ENCODE measurements around the gene BARX2.

GRCh38 chr11:129484068-129484467 lies 108.4 kb downstream of the BARX2 start:
- TF ChIP-seq, protein P1, sequence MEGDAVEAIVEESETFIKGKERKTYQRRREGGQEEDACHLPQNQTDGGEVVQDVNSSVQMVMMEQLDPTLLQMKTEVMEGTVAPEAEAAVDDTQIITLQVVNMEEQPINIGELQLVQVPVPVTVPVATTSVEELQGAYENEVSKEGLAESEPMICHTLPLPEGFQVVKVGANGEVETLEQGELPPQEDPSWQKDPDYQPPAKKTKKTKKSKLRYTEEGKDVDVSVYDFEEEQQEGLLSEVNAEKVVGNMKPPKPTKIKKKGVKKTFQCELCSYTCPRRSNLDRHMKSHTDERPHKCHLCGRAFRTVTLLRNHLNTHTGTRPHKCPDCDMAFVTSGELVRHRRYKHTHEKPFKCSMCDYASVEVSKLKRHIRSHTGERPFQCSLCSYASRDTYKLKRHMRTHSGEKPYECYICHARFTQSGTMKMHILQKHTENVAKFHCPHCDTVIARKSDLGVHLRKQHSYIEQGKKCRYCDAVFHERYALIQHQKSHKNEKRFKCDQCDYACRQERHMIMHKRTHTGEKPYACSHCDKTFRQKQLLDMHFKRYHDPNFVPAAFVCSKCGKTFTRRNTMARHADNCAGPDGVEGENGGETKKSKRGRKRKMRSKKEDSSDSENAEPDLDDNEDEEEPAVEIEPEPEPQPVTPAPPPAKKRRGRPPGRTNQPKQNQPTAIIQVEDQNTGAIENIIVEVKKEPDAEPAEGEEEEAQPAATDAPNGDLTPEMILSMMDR (IDR thresholded peaks at IDR 0.05) = no peak
- TF ChIP-seq POLR2A (IDR thresholded peaks at IDR 0.05) = no peak

Data from adrenal gland (tissue), 5 donors.